ENCODE measurements around the gene OR10A6. TPM values are rescaled to one million over a fixed set of nuclear protein-coding genes. Genes with fewer than 3 reads are reported as not detected.

Gene OR10A6
- total and polyA plus RNA-seq, 12 donors = not detected

DNA sequence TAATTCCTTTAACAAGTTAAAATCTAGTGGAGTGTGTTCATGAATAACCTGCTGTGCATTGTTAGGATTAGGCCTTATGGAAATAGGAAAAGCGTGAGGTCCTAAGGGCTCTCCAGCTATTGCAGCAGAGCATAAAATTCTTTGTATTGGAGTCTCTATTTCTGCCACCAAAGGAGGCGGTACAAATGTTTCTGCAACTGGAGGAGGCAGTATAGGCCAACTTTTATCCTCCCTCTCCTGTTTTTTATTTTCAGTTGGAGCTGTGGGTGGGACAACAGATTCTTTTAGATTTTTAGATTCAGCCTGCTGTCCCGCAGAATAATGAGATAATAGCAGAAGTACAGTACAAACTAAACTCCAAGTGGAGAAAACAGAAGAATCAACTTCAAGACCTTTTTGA is 26.2 kb downstream of the OR10A6 start:
- H3K36me3 ChIP-seq = no peaks in the 10 kb centered on the region
- ATAC-seq = no peak
- no peaks in the 10 kb centered on the region for H3K4me1 ChIP-seq
- TF ChIP-seq, protein P1, sequence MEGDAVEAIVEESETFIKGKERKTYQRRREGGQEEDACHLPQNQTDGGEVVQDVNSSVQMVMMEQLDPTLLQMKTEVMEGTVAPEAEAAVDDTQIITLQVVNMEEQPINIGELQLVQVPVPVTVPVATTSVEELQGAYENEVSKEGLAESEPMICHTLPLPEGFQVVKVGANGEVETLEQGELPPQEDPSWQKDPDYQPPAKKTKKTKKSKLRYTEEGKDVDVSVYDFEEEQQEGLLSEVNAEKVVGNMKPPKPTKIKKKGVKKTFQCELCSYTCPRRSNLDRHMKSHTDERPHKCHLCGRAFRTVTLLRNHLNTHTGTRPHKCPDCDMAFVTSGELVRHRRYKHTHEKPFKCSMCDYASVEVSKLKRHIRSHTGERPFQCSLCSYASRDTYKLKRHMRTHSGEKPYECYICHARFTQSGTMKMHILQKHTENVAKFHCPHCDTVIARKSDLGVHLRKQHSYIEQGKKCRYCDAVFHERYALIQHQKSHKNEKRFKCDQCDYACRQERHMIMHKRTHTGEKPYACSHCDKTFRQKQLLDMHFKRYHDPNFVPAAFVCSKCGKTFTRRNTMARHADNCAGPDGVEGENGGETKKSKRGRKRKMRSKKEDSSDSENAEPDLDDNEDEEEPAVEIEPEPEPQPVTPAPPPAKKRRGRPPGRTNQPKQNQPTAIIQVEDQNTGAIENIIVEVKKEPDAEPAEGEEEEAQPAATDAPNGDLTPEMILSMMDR (IDR thresholded peaks at IDR 0.05) = no peak
- no peak overlapping the region for H3K4me3 ChIP-seq
- no peak for DNase-seq
- peaks cover 0 to 31% (median 5%) of the 10 kb centered on the region in 7 donors for H3K27me3 ChIP-seq
- WGBS, 2 donors = 60 to 73% methylated on average over 3 of the region's 3 CpGs
- intact Hi-C loops (cut with DNase I) = no loop called here
- no peaks in the 10 kb centered on the region for H3K9me3 ChIP-seq
- H3K27ac ChIP-seq = no peak overlapping the region

DNA sequence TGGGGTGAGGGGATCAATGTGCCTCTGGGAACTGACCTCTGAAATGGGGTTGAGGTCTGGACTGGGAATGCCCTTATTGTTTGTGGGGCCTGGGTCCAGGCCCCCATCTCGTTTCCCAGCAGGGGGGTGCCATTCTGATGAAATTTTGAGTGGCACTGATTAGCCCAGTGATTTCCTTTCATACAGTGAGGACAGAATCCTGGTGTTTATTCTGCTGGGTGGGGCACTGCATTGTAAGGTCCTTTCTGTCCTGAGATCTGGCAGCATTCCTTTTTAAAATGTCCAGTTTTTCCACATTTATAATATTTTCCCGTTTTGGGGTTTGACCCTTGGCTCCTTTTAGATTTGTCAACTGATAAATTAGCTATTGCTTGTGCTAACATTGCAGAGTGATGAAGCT is 27.1 kb downstream of the OR10A6 start:
- Histone ChIP-seq H3K27ac (no peak overlapping the region), H3K36me3 (no peaks in the 10 kb centered on the region), H3K4me3 (no peak overlapping the region), H3K4me1 (no peaks in the 10 kb centered on the region), H3K27me3 (peaks cover 0 to 28% (median 5%) of the 10 kb centered on the region in 7 donors), H3K9me3 (peaks cover 0 to 5% (median 0%) of the 10 kb centered on the region in 11 donors)
- 22 to 38% methylated on average over 2 of the region's 2 CpGs for WGBS, 2 donors
- no peak for ATAC-seq
- no peak for DNase-seq
- TF ChIP-seq, protein P1 (IDR thresholded peaks at IDR 0.05) = no peak
- intact Hi-C loops (cut with DNase I) = no loop called here

DNA sequence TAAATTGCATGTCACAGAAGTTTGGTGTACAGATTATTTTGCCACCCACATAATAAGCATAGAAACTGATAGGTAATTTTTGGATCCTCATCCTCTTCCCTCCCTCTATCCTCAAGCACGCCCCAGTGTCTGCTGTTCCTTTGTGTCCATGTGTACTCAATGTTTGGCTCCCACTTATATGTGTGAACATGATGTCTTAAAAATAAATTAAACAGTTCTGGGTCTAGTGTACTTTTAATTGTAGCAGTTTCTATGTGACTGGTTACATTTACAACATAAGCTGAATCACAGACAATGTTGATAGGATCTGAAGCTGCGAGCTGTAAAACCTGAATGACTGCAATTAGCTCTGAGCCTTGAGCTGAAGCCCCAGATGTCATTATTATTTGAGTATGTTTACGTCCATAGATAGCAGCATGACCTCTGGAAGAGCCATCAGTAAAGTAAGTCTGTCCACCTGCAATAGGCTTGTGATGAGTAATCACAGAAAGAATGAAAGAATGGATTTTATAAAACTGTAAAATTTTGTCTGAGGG is 29.7 kb downstream of the OR10A6 start:
- ATAC-seq (no peak), DNase-seq (no peak)
- Histone ChIP-seq H3K4me1 (no peaks in the 10 kb centered on the region), H3K36me3 (no peaks in the 10 kb centered on the region), H3K4me3 (no peak overlapping the region), H3K27me3 (peaks cover 0 to 7% (median 0%) of the 10 kb centered on the region in 7 donors), H3K9me3 (peaks cover 0 to 7% (median 0%) of the 10 kb centered on the region in 11 donors), H3K27ac (no peak overlapping the region)
- intact Hi-C loops (cut with DNase I) = no loop called here
- TF ChIP-seq, protein P1 (IDR thresholded peaks at IDR 0.05) = no peak
- WGBS, 2 donors = 67 to 72% methylated on average over 3 of the region's 3 CpGs

DNA sequence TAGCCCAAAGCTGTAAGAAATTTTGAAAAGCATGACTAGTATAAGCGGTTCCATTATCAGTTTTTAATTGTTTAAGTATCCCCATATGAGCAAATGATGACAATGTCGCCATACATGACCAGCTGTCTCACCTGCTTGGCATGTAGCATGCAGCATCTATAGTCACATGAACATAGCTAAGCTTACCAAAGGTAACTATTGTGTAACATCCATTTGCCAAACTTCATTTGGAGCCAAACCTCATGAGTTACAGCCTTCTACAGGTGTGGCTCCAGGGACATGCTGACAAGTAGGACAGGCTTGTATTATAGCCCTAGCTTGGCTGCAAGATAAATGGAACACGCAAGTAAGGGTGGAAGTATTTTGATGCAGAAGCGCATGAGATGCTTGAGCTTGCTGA is 30.4 kb downstream of the OR10A6 start:
- WGBS, 2 donors = 82 to 84% methylated on average over 4 of the region's 4 CpGs
- ATAC-seq = no peak

More for the DNA sequence above, 30.4 kb downstream of the OR10A6 start:
- peaks cover 0 to 5% (median 0%) of the 10 kb centered on the region in 7 donors for H3K27me3 ChIP-seq
- DNase-seq = no peak
- TF ChIP-seq, protein P1 (IDR thresholded peaks at IDR 0.05) = no peak
- H3K9me3 ChIP-seq = peaks cover 0 to 7% (median 0%) of the 10 kb centered on the region in 11 donors
- H3K36me3 ChIP-seq = no peaks in the 10 kb centered on the region
- no peak overlapping the region for H3K27ac ChIP-seq
- H3K4me3 ChIP-seq = no peak overlapping the region
- intact Hi-C loops (cut with DNase I) = no loop called here
- H3K4me1 ChIP-seq = no peaks in the 10 kb centered on the region

Data from heart right ventricle (tissue), 16 donors.